NCI-H774 (cell line): ENCODE data around the gene IFI35.
A peak's percentile ranks its signal among the peaks of the same experiment; 100 is the strongest.
"Not testable (repeated sequence)": the region's sequence is repeated elsewhere in the genome, so short reads cannot be mapped to it uniquely, and the experiment has no call there.

Source experiments
- DNase-seq: peaks from one replicate; lab custom pipeline; 2025; lab: John Stamatoyannopoulos, UW

Gene IFI35

DNA sequence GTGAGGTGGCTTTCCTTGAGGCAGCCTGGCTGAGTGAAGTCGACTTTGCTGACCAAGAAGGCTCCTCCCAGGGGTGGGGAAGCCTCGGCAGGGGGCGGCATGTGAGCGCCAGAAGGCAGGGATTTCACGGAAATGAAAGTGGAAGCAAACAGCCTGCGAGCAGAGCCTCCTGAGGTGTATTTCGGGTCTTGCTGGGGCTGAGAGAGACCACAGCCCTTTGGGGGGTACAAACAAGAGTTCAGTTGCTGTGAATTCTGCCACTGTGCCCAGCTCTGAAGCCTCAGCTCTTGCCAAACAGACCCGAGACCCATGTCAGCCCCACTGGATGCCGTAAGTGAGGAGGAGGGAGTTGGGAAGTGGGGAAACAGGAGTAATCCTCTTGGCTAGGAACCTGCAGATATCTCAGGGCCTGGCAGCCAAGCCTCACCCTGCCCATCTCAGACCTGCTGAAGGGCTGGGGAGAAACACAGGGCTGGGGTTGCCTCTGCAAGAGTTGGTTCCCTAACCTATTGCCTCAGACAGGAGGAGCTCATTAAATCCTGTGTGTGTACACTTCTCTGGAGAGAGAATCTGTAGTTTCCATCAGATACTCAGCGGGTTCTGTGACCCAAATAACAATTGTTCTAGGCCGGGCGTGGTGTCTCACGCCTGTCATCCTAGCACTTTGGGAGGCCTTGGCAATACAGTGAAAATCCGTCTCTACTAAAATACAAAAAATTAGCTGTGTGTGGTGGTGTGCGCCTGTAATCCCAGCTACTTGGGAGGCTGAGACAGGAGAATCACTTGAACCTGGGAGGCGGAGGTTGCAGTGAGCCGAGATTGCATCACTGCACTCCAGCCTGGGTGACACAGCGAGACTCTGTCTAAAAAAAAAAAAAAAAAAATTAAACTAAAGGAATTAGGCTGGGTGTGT is at the start of gene IFI35:
IFI35 (plus strand) TSS at position 146 of the 913 bp plus-strand sequence; CDS start at position 310, 164 bp downstream.
- peak; percentile 77 for DNase-seq

GRCh38 chr17:42964161-42964932 is 42.2 kb upstream of the IFI35 start, which contains the start of gene AARSD1:
Gene AARSD1 (minus strand): TSS chr17:42964454. CDS start chr17:42964440, 14 bp downstream.
- DNase-seq, result peak; percentile 97

DNA sequence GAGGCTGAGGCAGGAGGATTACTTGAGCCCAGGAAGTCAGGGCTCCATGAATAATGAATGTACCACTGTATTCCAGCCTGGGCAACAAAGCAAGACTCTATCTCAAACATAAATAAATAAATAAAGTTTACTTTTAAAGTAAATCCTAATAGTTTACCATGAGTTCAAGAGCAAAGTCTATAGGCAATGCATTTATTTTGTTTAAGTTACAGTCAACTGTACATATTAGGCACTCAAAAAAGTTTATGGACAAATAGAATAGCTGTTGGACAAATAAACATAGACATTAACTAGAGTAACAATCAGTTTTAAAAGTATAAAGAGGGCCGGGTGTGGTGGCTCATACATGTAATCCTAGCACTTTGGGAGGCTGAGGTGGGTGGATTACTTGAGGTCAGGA is 38.7 kb upstream of the IFI35 start:
- no peak for DNase-seq

DNA sequence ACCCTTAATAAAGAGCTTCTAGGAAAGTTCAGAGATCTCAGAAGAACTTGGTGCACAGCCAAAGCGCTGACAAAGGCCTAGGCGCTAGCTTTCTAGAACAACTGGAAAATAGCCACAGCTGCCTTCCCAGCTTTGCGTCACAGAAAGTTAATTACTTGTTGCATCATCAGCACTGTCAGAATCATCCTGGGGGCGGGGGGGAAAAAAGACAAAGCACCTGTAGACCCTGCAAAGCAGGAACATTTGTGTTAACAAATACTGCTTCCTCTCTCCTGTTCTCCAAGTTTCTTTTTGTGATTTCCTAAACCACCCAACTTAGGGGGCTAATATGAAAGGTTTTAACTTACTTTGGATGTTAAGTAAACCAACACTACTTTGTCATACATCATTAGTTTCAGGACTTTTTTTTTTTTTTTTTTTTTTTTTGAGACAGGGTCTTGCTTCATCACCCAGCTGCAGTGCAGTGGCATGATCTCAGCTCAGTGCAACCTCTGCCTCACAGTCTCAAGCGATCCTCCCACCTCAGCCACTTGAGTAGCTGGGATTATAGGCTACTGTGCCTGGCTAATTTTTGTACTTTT is 37.5 kb upstream of the IFI35 start:
- no peak for DNase-seq

GRCh38 chr17:42971589-42971988 is 35.0 kb upstream of the IFI35 start:
- DNase-seq, result no peak

GRCh38 chr17:42973323-42973722 is 33.3 kb upstream of the IFI35 start:
- DNase-seq, result not testable (repeated sequence)

DNA sequence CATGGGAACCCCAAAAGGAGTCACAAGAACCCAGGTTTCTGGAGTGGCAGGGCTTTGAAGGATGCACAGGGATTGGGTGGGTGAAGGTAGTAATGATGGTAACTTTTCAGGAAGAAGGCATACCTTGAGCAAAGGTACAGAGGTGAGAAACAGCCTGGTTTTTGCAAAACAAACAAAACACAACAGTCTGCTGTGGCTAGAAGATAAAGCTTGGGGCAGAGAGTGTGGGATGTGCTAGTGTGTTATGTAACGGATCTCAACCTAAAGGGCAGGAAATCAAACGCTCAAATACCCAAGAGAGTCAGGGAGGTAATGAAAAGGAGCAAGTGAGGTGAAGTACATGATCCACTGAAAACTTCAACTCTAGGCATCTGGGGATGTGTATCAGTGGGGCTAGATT is 31.3 kb upstream of the IFI35 start:
- DNase-seq, result no peak

DNA sequence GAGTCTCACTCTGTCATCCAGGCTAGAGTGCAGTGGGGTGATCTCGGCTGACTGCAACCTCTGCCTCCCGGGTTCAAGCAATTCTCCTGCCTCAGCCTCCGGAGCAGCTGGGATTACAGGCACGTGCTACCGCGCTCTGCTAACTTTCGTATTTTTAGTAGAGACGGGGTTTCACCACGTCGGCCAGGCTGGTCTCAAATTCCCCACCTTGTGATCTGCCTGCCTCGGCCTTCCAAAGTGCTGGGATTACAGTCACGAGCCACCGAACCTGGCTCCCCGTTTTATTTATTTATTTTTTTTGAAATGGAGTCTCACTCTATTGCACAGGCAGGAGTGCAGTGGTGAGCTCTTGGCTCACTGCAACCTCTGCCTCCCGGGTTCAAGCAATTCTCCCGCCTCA is 30.9 kb upstream of the IFI35 start:
- not testable (repeated sequence) for DNase-seq

GRCh38 chr17:42979511-42980273 is 26.9 kb upstream of the IFI35 start, which contains the start of gene PTGES3L:
Gene PTGES3L (minus strand): TSS chr17:42980080. CDS start chr17:42980053, 27 bp downstream.
- peak; percentile 73 for DNase-seq

DNA sequence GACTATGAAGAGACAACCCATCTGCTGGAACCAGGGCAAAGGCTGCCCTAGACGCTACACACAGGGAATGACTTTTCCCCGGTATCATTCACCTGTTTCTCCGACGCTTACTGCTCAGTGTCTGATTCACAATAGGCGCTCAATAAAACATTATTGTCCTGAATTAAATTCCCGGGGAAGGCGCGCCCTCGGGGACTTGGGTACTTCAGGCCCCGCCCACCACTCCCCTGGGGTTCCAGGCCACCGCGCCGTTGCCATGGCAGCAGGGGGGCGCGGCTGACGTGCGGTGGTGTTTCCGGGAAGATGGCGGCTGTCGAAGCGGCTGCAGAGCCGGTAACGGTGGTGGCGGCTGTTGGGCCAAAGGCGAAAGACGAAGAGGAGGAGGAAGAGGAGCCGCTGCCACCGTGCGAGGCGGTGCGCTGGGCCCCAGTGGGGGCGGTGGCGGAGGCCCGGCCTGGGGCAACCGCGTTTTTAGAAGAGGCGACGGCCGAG is 26.3 kb upstream of the IFI35 start, which contains the start of gene RUNDC1:
RUNDC1 (plus strand) TSS at position 292 of the 492 bp plus-strand sequence; CDS start at position 304, 12 bp downstream.
- peak; percentile 96 for DNase-seq

GRCh38 chr17:42980766-42981397 is 25.7 kb upstream of the IFI35 start:
- peak; percentile 65 for DNase-seq

GRCh38 chr17:42982266-42982665 is 24.3 kb upstream of the IFI35 start:
- no peak for DNase-seq

DNA sequence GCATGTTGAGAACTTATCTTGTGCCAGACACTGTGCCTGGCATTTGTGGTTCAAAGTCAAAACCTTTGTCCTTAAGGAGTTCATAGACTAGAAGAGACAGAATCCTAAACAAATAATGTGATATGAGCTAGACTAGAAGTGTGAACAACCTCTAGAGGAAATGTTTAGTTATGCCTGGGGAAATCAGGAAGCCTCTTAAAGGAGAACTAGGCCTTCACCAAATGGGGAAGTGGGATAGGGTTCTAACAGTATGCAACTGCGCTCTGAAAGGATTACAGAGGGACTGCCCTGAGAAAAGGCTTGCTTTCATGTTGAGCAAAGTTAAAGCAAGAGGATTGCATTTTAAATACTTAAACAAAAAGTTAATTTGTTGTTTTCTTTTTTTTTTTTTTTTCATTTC is 21.4 kb upstream of the IFI35 start:
- no peak for DNase-seq

GRCh38 chr17:42989141-42989540 is 17.4 kb upstream of the IFI35 start:
- no peak for DNase-seq

GRCh38 chr17:42989726-42990652 is 16.6 kb upstream of the IFI35 start:
- no peak for DNase-seq

- no peak for DNase-seq
These were observed 15.1 kb upstream of the IFI35 start for GRCh38 chr17:42991471-42991870.

DNA sequence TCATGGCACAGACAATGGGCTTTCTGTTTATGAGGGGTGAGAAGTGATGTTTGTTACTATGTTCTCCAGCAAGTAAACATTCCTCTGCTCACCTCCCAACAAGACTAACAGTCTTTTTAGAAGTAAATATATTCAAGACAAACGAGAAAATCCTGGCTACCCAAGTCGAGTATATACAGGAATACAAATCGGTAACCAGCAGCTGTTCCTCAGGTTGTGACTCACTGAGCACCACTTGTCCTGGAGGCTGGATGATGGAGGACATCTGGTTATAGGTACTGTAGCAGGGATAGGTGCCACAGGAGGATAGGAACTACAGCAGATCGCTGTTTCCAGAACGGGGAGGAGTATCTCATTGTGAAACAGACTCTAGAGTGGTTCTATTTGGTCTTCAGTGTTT is 13.7 kb upstream of the IFI35 start:
- DNase-seq, result no peak

DNA sequence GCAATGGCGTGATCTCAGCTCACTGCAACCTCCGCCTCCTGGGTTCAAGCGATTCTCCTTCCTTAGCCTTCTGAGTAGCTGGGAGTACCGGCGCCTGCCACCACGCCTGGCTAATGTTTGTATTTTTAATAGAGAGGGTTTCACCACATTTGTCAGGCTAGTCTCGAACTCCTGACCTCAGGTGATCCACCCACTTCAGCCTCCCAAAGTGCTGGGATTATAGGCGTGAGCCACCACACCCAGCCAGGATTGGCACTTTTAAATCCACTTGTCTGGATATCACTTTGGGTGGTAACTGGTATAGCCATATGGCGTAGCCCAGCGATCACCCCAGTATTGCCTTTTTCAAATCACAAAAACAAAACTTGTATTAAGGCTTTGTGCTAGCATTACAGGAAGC is 12.7 kb upstream of the IFI35 start:
- DNase-seq, result not testable (repeated sequence)

- DNase-seq, result peak; percentile 48
These were observed 9.1 kb upstream of the IFI35 start for GRCh38 chr17:42997390-42997983.
